Activated naive CD4-positive, alpha-beta T cell treated with anti-CD3 and anti-CD28 coated beads for 36 hours (primary cell): ENCODE results near the gene RNF181. TPM values are rescaled to one million over a fixed set of nuclear protein-coding genes. Genes with fewer than 3 reads are reported as not detected.
A peak's percentile ranks its signal among the peaks of the same experiment; 100 is the strongest.
"Not testable (repeated sequence)": the region's sequence is repeated elsewhere in the genome, so short reads cannot be mapped to it uniquely, and the experiment has no call there.

Source experiments
- CTCF ChIA-PET: fragments of 350-600 bp; sonication (Branson Sonifier 250); formaldehyde crosslinking; loops from one replicate; lab custom pipeline; 2021; ENCODE audit warnings: antibody characterized with exemption; lab: Charles Lee
- DNase-seq: peaks from one replicate; pipeline ENCODE4 v3.0.0-alpha.2; 2020
- H3K27ac Mint-ChIP-seq: one replicate; pipeline ENCODE4 v1.8.0; 2021; ENCODE audit warnings: mild to moderate bottlenecking, mixed read lengths
- H3K27me3 Mint-ChIP-seq: one replicate; pipeline ENCODE4 v1.8.0; 2021; ENCODE audit warnings: low read depth, mixed read lengths
- H3K36me3 Mint-ChIP-seq: one replicate; pipeline ENCODE4 v1.8.0; 2021; ENCODE audit warnings: low read depth, mixed read lengths
- H3K4me1 Mint-ChIP-seq: one replicate; pipeline ENCODE4 v1.8.0; 2021; ENCODE audit warnings: low read depth, mixed read lengths
- H3K4me3 Mint-ChIP-seq: one replicate; pipeline ENCODE4 v1.8.0; 2021; ENCODE audit warnings: mild to moderate bottlenecking, moderate library complexity, mixed read lengths
- H3K9me3 Mint-ChIP-seq: one replicate; pipeline ENCODE4 v1.8.0; 2021; ENCODE audit warnings: mixed read lengths
- intact Hi-C: fragments of 100-400 bp; cut with micrococcal nuclease; formaldehyde crosslinking; loops from one replicate; pipeline ENCODE4 v1.15.1; 2023
- total RNA-seq, 2 experiments: library from RNA; stranded (reverse); gene quantifications; one replicate each; pipeline ENCODE4 v1.2.3, GENCODE V29; 2021

Gene RNF181
- total RNA-seq, 2 experiments from 2014 or later, result 86.8 to 96.1 TPM

DNA sequence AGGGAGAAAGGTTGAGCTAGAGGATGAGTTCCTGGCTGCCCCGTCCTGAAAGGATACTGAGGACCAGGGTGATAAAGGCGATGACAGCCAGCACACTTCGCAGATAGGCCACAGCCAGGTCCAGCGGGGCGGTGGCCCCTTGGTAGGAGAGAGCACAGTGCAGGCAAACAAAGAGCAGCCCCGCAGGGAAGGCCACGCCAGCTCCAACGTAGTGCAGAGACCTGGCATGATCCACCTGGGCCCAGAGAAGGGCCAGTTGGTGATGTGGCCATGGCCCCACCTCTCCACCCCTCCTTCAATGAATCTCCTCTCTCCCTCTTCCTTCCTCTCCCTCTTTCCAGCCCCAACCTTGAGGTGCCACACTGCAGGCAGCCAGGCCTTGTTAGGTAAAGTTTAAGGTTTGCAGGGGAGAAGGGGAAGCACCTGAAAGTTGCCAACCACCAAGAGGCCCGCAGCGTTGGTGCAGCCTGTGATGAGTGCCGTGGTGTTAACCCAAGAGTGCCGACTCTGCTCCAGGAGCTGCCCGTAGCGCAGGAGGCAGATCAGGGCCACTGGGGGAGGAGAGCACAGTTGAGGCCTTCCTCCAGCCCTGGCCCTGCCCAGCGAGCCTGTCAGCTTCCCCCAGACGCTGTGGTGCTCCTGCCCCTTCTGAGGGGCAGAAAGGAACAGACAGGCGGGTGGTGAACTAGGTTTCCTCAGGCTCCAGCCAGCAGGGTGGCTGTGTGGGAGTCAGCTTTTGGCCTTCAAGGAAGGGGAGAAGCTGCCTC is 4.1 kb downstream of the RNF181 start:
- Mint-ChIP-seq H3K4me3 (no peak overlapping the region), H3K36me3 (peaks cover 5% of the 10 kb centered on the region), H3K27me3 (no peaks in the 10 kb centered on the region), H3K9me3 (no peaks in the 10 kb centered on the region), H3K27ac (no peak overlapping the region), H3K4me1 (peaks cover 39% of the 10 kb centered on the region)
- intact Hi-C loops, result no loop called here
- DNase-seq, result no peak
- CTCF ChIA-PET, result interaction anchor here (1.2 to 1.3 kb wide), 2 partner anchors 12 to 49 kb away, joined by 4 to 6 read pairs; no protein-coding TSS in a partner anchor

DNA sequence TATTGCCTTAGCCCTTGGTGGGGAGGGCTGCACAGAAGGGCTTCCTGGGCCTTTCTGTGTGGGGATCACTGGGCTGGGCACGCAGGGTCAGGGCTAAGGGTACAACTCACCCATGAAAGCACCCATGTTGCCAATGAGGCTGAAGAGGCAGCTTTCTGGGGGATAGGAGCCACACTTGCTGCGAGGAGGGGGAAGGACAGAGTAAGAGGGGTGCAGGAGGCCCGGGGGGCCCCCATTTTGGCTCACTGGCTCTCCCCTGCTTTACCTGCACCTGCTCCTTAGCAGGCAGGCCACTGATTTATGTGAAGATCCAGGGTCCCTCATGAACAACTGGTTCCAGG is 4.7 kb downstream of the RNF181 start:
- H3K9me3 Mint-ChIP-seq, result no peaks in the 10 kb centered on the region
- no peak overlapping the region for H3K4me3 Mint-ChIP-seq
- intact Hi-C loops, result no loop called here
- DNase-seq, result no peak
- H3K4me1 Mint-ChIP-seq, result peaks cover 38% of the 10 kb centered on the region
- H3K36me3 Mint-ChIP-seq, result peaks cover 5% of the 10 kb centered on the region
- no peak overlapping the region for H3K27ac Mint-ChIP-seq
- no peaks in the 10 kb centered on the region for H3K27me3 Mint-ChIP-seq
- CTCF ChIA-PET, result interaction anchor here (1.2 to 1.3 kb wide), 2 partner anchors 13 to 49 kb away, joined by 4 to 6 read pairs; no protein-coding TSS in a partner anchor

DNA sequence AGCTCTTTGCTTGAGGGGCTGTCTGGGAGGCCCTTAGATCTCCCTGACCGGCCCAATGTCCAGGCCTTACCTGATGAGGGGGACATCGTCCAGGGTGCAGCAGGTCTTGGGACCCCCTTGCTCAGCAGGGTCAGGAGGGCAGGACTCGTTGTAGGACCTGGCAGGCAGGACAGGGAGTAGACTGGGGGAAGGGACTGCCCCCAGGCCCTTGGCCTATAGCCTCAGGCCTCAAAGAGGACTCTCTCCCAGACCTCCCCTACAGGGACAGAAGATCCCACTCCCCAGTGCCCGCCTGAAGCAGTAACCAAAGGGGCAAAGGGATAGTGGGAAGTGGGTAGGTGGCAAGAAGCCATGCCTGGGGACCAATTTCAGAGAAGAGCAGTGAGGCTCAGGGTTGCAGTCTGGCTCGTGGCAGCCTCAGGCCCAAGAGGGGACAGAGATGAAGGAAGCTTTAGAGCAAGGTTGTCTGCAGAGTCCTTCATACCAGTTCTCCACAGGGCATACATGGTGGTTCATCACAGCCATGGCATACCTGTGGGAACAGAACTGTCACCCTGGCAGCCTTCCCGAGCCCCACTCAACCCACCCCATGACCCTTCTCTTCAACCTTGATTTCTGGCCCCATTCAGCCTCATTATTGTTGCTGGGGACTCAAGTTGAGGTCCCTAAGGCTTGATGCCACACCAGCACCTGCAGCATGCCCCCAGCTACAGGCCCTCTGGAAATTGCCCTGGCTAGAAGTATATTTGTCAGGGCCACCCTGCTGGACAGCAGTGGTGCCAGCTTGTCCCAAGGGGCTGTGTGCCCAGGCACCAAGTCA is 5.6 kb downstream of the RNF181 start:
- CTCF ChIA-PET, result interaction anchor here (0.6 to 1.3 kb wide), 3 partner anchors 14 to 50 kb away, joined by 3 to 6 read pairs (median 4); no protein-coding TSS in a partner anchor
- Mint-ChIP-seq H3K9me3 (no peaks in the 10 kb centered on the region), H3K4me3 (peak overlapping the region; percentile 73), H3K27me3 (no peaks in the 10 kb centered on the region), H3K27ac (peak overlapping the region; percentile 33), H3K36me3 (peaks cover 3% of the 10 kb centered on the region), H3K4me1 (peaks cover 36% of the 10 kb centered on the region)
- DNase-seq, result no peak
- intact Hi-C loops, result no loop called here

DNA sequence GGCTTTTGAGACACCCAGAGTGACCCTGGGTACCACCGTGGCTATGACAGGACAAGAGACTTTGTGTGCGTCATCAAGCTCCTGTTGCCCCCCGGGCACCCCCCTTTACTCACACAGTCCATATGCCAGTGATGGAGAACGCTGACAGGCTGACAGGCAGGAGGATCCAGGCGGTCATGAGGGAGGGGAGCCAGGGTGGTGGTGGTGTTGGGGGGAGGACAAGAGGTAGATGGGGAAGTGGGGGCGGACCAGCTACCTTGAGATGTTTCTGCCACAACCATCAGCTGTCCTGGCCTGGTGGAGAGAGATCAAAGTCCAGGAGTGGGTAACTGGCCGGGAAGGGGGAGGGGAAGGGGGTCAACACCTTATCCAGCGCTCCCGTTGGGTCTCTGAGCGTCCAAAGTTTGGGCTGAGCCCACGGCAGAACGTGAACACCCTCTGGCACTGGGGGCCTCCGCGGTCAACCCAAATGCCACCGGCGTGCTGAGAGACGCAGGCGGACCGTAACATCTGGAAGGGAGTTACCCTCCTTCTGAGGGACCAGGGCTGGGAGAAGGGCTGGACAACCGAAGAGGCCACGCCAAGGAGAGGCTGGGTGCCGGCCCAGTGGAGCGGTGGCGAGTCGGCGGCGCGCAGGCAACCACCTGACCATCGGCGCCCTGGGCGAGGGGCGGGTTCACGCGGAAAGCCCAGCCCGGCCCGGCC is 6.4 kb downstream of the RNF181 start:
- Mint-ChIP-seq H3K36me3 (peaks cover 3% of the 10 kb centered on the region), H3K4me3 (peak overlapping the region; percentile 73), H3K4me1 (peaks cover 29% of the 10 kb centered on the region), H3K27me3 (no peaks in the 10 kb centered on the region), H3K9me3 (no peaks in the 10 kb centered on the region), H3K27ac (no peak overlapping the region)
- CTCF ChIA-PET, result interaction anchor here (0.6 to 1.0 kb wide), 2 partner anchors 16 to 34 kb away, joined by 3 read pairs; no protein-coding TSS in a partner anchor
- DNase-seq, result no peak
- intact Hi-C loops, result loop anchor here (1.0 to 2.0 kb wide), 4 partner anchors 10 to 63 kb away; partner anchors contain the start of genes C2orf68, GGCX and MAT2A

DNA sequence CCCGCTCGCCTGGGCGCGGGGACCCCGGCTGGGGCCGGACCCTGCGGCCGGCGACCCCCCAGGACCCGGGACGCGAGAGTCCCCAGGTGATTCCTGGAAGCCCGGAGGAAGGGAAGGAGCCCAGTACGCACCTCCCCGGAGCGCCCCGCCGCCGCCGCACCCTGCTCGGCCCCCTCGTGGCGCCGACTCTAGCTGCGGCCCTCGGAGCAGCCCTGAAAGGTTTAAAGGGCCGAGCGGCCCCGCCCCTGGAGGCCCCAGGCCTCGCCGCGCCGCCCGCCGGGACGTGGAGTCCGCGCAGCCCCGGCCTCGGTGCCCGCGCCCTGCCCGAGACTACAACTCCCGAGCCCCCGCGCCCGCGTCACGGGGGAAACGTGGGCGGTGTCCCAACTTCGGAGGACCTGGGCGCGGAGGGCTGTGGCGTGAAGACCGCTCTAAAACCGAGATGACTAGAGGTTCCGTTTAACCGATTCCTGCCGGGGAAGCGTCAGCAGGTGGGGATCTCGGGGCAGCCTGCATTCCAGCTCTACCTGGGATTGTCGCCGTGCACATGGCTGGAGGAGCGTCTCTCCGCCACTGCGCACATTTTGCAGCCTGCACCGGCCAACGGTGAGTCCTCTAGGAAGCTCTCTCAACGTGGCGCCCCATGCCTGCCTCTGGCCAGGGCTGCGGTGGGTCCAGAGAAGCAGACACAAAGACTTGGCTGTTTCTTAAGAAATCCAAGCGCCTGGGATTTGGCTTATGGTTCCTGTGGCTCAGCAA is 7.1 kb downstream of the RNF181 start, which contains the start of gene TMEM150A:
TMEM150A (minus strand) TSS at position 223 of the 759 bp plus-strand sequence. CDS start 750 bp downstream, outside the sequence.
- peak; percentile 86 for DNase-seq
- intact Hi-C loops, result loop anchor here (1.0 to 2.0 kb wide), 5 partner anchors 7 to 64 kb away; partner anchors contain the start of genes C2orf68, GGCX, MAT2A and RNF181
- peak within 1 kb of the TSS; percentile 87 for H3K4me3 Mint-ChIP-seq
- no peaks in the 10 kb centered on the region for H3K27me3 Mint-ChIP-seq
- peak within 1 kb of the TSS; percentile 33 for H3K27ac Mint-ChIP-seq
- CTCF ChIA-PET, result interaction anchor here (0.7 to 4.1 kb wide), 5 partner anchors 9 to 34 kb away, joined by 3 to 25 read pairs (median 3); partner anchors contain the start of gene C2orf68
- H3K36me3 Mint-ChIP-seq, result peaks cover 3% of the 10 kb centered on the region
- peaks cover 25% of the 10 kb centered on the region for H3K4me1 Mint-ChIP-seq
- no peaks in the 10 kb centered on the region for H3K9me3 Mint-ChIP-seq

DNA sequence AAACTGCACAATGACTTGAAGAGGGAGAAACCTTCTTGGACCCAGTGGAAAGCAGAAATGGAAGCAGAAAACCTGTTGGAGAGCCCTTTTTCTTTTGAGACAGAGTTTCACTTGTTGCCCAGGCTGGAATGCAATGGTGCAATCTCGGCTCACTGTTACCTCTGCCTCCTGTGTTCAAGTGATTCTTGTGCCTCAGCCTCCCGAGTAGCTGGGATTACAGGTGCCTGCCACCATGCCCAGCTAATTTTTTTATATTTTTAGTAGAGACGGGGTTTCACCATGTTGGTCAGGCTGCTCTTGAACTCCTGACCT is 8.5 kb downstream of the RNF181 start:
- Mint-ChIP-seq H3K4me3 (peak overlapping the region; percentile 36), H3K4me1 (peaks cover 30% of the 10 kb centered on the region)
- H3K27me3 Mint-ChIP-seq, H3K9me3 Mint-ChIP-seq, H3K36me3 Mint-ChIP-seq, H3K27ac Mint-ChIP-seq, intact Hi-C loops, DNase-seq: not testable (repeated sequence)
- CTCF ChIA-PET, result interaction anchor here (1.2 to 4.1 kb wide), 3 partner anchors 9 to 55 kb away, joined by 3 to 25 read pairs (median 11); partner anchors contain the start of gene RNF181

DNA sequence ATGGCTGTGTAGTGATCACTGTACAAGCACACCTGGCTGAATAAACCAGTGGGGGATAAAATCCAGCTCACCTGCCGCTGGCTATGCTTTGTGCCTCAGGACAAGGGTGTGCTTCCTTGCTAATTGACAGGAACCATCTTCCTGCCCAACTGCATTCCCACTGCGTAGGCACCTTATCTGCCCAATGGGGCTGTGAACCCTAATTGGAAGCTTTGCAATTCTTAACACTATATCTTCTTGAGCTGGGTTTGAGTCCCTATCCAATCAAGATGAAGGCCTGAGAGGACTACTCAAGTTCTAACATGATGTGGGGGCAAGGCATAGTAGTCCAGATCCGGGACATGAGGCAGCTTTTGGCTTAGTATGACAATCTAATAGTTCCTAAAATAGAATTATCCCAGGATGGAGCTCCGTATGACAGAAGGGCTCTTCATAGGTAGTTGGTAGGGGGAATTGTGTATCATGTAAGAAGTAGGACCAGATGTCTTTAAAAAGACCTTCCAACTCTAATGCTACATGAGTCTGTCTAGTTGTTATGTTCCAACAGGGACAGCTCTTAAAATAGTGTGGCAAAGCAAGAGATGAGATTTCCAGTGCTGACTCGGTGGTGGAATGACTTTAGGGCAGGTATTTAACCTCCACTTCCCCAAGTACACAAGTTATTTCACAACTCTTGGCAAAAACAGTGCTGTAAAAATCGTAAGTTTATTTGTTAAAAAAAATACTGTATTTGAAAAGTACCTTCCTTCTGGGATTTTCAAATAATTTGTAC is 9.2 kb downstream of the RNF181 start:
- Mint-ChIP-seq H3K27ac (no peak overlapping the region), H3K4me3 (no peak overlapping the region), H3K9me3 (no peaks in the 10 kb centered on the region), H3K27me3 (no peaks in the 10 kb centered on the region), H3K36me3 (peaks cover 8% of the 10 kb centered on the region), H3K4me1 (peaks cover 34% of the 10 kb centered on the region)
- no peak for DNase-seq
- intact Hi-C loops, result no loop called here
- CTCF ChIA-PET, result interaction anchor here (1.0 to 4.1 kb wide), 5 partner anchors 10 to 56 kb away, joined by 3 to 25 read pairs (median 4); partner anchors contain the start of gene RNF181

DNA sequence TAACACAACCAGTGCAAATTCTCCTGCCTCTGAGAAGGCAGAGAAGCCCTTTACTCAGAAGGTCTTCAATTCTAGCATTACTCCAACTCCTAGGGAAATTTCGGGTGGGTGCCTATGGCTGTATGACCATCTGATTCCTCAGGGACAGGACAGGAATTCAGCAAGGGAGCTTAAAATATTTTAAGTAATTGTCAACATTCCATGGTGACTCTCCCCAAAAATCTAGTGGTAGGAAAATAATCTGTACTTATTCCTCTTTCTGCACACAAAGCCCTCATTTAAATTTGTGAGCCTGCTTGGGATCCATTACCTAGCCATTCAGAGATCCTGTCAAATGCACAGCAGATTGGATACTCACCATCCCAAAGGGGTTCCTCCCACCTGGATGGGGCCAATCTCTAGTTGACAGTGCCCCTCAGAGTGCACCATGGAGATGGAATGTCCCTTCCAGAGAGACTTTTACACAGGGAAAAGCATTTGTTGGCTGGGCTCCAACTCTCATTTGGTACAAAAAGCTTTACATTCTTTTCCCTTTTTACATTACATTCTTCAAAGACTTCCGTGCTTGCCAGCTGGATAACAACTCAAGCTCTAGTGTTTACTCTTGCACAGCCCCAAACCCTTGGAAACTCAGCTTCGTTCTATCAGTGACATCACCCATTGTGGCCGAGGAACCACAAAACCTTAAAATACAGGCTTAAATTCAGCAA is 10.0 kb downstream of the RNF181 start:
- DNase-seq, result no peak
- intact Hi-C loops, result no loop called here
- no peak overlapping the region for H3K4me3 Mint-ChIP-seq
- no peaks in the 10 kb centered on the region for H3K9me3 Mint-ChIP-seq
- CTCF ChIA-PET, result interaction anchor here (1.0 to 4.1 kb wide), 5 partner anchors 10 to 57 kb away, joined by 3 to 25 read pairs (median 4); partner anchors contain the start of gene RNF181
- H3K4me1 Mint-ChIP-seq, result peaks cover 42% of the 10 kb centered on the region
- no peaks in the 10 kb centered on the region for H3K27me3 Mint-ChIP-seq
- H3K36me3 Mint-ChIP-seq, result peaks cover 13% of the 10 kb centered on the region
- no peak overlapping the region for H3K27ac Mint-ChIP-seq

DNA sequence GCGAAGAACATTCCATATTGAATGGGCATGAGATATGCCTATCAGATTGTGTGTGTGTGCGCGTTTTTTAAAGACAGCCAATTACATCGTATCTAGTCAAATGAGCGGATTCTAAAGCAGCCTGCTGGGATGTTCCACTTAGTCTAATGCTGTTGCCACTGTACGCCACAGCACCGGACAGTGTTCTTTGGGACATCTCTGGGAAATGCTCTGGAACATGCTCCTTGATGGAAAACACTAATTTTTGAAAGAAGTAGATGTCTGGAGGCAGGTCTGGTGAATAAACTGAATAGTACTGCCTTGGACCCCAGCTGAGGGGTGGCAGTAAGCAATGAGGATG is 10.5 kb downstream of the RNF181 start:
- Mint-ChIP-seq H3K36me3 (peaks cover 13% of the 10 kb centered on the region), H3K4me3 (no peak overlapping the region), H3K27me3 (no peaks in the 10 kb centered on the region), H3K27ac (no peak overlapping the region), H3K9me3 (no peaks in the 10 kb centered on the region), H3K4me1 (peaks cover 44% of the 10 kb centered on the region)
- no peak for DNase-seq
- intact Hi-C loops, result no loop called here
- CTCF ChIA-PET, result interaction anchor here (0.6 to 4.1 kb wide), 5 partner anchors 11 to 143 kb away, joined by 3 to 25 read pairs (median 5); partner anchors contain the start of genes MAT2A and RNF181
